Activated naive CD4-positive, alpha-beta T cell treated with anti-CD3 and anti-CD28 coated beads, Interleukin-2, amount 50 U/mL, for 16 hours (primary cell): Measurements from ENCODE around the gene CALHM1.
"Not testable (repeated sequence)": the region's sequence is repeated elsewhere in the genome, so short reads cannot be mapped to it uniquely, and the experiment has no call there.

Experiments used
- DNase-seq: peaks from one replicate; pipeline ENCODE4 v3.0.0-alpha.2; 2020

The CALHM1 gene

DNA sequence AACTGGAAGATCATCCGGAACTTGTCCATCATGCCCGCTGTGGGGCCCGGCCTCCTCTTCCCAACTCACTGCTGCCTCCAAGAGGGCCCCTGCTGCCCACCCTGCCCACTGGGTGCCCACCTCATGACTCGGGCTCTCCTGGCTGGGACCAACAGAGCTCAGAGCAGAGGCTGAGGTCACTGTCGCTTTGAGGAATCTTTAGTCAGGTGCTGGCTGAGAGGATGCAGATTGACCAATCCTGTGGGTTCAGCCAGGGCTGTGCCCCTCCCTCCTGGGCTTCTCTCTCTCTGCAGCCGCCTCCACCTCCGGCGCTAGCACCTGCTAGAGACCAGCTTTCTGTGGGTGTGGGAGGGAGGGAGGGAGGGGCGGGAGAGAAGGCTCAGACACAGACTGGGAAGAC lies at the start of gene CALHM1:
TSS of gene CALHM1 (minus strand) at position 181 of the 400 bp plus-strand sequence. CDS start at position 32, 149 bp downstream.
- no peak for DNase-seq

DNA sequence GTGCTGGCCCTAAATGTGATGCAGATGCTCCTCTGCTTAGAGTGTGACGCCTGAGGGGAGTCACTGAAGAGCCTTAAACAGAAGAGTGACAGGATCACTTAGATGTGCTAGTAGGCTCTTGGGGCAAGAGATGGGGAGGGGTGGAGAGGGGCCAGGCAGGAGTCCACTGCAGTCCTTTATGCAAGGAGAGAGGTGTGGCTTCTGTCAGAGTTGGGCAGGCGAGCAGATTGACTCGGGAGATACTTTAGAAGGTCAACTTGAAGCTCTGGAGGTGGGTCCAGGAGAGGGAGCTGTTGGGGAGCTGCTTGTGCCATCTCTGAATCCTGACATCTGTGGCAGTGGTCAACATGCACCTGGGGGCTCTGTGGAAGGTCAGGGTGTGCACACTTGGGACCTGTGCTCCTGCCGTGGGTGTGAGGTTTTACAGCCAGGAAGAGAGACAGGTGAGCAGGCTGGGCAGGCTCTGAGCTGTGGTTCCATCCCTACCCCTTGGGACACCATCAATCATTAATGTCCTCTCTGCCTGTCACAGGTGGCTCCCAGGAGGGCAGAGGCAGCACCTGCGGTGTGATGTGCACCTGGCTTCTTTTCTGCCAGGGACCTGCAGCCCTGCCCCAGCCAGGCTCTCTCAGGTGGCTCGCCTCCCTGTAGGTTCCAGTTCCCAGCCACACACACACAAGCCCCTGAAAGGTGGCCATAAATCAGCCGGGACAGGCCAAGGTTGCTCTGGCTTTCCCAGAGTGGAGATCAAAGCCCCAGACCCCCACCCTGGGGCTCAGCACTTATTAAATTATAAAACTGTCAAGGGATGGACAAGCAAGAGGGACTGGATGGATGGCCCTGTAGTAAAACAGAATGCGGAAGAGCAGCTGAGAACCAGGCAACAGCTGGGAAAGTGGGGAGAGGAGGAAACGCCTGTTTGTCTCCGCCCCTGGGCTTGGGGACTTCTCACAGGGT lies 48.8 kb upstream of the CALHM1 start:
- DNase-seq: no peak

- DNase-seq: no peak
These were observed 47.4 kb upstream of the CALHM1 start for GRCh38 chr10:103506061-103506460.

DNA sequence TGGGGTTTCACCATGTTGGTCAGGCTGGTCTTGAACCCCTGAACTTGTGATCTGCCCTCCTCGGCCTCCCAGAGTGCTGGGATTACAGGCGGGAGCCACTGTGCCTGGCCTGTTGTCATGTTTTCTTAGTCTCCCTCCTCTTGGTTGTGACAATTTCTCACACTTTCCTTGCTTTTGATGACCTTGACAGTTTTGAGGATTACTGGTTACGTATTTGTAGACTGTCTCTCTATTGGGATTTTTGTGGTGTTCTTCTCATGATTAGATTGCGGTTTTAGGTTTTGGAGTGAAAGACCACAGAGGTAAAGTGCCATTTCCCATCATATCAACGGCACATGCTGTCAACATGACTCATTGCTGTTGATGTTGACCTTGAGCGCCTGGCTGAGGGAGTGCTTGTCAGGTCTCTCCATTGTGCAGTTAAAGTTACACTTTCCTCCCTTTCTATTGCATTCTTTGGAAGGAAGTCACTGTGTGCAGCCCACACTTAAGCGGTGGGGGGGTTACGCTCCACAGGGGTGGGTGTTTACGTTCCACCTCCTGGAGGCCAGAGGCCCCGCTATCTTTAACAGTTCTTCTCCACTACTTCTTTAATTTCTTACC lies 45.6 kb upstream of the CALHM1 start:
- no peak for DNase-seq

DNA sequence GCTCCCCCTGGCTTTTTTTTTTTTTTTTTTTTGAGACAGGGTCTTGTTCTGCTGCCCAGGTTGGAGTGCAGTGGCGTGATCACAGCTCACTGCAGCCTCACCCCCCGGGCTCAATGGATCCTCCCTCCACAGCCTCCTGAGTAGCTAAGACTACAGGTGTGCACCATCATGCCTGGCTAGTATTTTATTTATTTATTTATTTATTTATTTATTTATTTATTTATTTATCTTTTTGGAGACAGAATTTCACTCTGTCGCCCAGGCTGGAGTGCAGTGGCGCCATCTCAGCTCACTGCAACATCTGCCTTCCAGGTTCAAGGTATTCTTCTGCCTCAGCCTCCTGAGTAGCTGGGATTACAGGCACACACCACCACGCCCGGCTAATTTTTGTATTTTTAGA lies 45.1 kb upstream of the CALHM1 start:
- not testable (repeated sequence) for DNase-seq

- no peak for DNase-seq
These were observed 44.4 kb upstream of the CALHM1 start for GRCh38 chr10:103502849-103503660.

DNA sequence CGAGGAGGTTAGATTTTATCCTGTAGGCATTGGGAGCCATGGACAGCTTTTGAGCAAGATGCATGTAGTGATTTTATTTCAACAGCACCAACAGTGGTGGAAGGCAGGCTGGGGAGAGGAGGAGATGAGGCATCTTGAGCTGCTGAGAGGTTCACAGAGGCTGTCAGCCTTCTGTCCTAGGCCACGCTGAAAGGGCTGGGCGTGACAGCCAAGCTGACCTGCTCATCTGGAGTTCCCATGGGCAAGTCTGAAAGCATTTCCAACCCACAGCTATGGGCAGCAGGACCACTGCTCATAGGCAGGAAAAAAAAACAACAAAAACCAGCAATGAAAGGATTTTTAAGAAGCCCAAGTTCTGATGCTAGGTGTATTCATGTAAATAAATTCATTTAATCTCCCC lies 42.5 kb upstream of the CALHM1 start:
- no peak for DNase-seq

DNA sequence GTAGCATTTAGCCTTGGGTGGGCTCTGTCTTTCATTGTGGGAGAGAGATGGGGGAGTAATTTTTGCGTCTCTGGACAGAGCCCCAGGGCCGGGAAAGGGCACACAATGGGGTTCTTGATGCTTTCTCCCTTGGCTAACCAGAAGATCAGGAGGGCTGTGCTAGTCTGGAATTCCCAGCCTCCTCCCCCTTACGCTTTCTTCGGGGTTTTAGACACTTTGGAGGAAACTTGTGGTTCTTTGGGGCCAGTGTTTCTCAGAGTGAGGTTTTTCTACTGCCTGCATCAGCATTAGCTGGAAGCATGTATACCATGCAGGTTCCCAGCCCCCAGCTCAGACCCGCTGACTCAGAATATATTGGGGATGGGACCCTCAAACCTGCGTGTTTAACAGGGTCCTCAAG lies 41.8 kb upstream of the CALHM1 start:
- DNase-seq: no peak

DNA sequence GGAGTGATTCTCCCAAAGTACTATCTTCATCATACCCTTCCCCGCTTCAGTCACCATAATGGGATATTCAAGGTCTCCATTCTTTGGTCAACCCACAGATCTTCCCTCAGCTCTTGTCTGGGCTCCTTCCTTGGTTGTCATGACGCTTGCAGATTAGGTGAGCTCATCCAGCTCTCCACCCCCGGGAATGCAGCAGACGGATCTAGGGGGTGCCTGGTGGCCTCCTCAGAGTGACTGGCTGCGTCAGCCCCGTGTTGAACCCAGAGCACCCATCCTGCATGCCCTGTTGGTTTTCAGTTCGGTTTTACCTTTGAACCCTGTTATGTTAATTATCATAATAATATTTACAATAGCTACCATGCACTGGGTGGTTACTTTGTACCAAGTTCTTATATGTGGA lies 41.2 kb upstream of the CALHM1 start:
- DNase-seq: no peak

DNA sequence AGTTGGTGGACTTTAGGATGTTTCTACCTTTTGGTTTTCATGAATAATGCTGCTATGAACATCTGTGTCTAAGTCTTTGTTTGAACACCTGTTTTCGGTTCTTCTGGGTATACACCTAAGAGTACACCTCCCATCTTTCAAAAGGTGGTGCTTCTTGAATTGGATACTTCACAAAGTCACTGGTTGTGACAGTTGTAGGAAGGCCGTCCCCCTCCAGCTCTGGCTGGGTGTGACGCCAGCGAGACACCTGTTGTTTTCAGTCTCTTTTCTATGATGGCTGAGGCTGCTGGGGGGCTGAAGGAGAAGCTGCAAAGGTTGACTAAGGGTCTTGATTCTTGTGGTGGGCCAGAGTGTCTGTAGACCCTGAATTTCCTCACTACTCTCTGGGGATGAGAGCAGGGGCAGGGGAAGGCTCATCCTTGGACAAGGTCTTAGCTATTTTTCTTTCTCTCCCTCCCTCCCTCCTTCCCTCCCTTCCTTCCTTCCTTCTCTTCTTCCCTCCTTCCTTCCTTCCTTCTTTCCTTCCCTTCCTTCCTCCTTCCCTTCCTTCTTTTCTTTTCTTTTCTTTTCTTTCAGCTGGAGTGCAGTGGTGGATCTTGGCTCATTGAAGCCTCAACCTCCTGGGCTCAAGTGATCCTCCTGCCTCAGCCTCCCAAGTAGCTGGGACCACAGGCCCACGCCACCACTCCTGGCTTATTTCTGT lies 40.4 kb upstream of the CALHM1 start:
- DNase-seq: no peak

- DNase-seq: no peak
These were observed 38.6 kb upstream of the CALHM1 start for GRCh38 chr10:103497161-103497915.

GRCh38 chr10:103495321-103495720 lies 36.6 kb upstream of the CALHM1 start:
- no peak for DNase-seq

DNA sequence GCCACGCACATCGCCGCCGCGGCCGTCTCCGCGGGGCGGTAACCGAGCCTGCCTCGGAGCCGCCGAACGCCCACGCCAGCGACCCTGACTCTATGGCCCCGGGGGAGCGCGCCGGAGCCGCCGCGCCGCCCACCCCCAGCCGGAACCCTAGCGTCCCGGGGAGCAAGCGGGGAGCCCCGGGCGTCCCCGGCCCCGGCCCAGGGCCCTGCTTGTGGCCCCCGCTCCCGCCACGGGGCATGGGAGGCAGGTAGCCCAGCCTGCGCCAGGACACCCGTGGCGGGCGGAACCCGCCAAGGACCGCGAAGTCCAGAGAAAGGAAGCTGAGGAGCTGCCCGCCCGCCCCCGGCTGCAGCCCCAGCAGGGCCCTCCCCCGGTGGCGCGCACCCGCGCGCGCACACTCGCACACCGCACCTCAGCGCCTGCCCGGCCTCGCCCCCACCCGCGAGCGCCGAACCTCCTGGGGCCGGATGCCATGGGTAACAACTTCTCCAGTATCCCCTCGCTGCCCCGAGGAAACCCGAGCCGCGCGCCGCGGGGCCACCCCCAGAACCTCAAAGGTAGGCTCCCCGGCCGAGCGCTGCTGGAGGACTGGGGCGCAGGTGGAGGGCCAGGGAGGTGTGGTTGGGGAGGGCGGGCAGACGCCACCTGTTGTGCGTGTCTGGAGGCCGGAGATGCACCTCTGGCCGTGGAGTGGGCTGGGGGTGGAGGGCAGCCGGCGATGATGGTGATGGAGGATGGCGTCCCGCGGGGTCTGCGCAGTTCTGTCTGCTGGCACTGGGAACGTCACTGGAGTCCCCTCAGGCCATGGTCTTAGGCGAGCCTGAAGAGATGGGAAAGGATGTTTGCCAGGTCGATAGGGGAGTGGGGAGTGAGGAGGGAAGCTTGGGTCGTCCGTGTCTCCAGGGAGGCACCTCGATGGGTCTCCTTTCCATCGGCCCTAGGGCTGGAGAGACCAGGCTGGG lies 35.5 kb upstream of the CALHM1 start:
- peak; percentile 21 for DNase-seq

DNA sequence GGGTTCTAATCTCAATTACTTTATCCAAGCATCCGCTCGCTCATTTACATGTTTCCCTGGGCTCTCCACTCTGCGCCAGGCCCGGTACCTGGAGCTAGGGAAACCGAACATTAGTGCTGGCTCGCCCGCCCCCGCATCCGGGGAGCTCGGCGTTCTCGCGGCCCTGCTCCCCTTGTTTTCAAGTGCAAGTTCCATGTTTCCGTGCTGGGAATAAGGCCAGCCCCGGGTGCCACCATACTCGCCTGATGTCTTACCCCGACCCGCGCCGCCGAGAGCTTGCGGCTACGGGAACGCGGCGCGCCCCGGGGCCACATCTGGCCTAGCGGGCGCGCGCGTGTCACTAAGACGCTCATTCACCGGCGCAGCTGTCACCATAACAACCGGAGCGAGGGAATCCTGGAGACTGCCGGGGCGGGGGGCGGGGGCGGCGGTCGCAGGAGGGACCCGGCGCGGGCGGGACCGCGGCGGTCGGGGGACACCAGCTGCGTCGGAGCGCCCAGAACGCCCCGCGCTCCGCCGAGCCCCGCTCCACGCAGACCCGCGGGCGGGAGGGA lies 34.7 kb upstream of the CALHM1 start, which contains the start of gene NEURL1:
TSS of gene NEURL1 (plus strand) at position 344 of the 554 bp plus-strand sequence. CDS start 683 bp downstream, outside the sequence.
- peak; percentile 21 for DNase-seq

DNA sequence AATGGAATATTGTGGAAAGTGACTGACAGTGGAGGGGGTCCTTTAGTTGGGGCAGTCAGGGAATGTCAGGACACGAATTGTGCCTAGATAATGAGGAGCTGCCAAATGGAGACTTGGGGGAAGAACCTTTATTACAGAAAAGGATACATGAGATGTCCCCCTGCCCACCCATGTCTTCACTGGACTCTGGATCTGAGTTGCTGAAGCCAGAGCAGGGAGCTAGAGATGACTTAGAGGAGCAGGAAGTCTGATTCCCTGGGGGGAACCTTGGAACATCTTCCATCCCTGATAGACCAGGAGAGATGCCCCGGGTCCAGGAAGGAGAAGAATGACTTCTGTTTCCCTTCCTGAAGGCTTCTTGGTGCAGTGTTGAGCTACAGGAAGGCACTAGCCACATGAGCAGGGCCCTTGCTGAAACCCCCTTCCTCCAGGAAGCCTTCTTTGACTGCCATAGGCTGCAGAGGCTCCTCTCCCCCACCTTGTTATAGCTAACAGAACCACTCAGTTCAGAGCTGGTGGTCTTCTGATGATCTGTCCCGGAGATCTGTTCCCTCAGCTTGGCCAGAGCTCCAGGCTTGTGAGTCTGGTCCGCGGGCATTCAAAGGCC lies 34.1 kb upstream of the CALHM1 start:
- no peak for DNase-seq

DNA sequence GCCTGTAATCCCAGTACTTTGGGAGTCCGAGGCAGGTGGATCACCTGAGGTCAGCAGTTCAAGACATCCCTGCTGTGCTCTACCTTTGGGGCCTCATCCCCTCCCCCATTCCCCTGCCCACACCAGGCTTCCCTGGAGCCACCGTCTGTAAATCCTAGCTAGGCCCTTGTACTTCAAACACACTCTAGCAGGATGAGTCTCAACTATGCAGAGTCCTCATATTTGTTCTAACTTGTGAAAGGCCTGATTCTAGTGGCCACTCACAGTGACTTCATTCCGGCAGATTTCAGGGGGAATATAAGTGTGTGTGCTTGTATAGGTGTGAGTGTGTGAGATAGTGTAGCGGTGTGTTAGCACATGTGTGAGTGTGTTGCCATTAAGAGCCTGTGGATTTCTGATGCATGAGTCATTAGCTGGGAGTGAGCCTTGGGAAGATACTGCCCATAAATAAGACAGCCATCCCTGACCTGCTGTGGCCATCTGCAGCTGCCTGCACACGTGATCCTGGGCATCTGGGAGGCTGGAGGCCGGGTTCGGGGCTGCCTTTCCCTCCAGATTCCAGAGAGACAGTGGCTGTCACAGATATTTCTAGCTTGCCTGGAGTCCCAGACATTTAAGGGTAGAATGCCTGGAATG lies 33.1 kb upstream of the CALHM1 start:
- no peak for DNase-seq

DNA sequence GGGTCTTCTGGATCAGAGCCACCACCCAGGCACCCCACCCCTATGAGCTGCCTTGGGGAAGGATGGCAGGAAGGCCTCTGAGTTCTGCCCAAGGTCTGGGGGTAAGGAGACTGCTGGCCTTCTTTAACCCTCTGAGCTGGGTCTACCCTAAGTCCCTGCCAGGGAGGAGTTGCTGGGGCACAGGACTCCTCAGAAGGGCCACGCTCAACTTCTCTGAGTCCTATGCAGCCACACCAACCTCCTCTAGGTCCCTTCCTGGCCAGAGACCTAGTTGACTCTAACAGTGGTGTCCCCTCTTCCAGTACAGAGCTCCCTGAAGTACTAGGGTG lies 32.2 kb upstream of the CALHM1 start:
- no peak for DNase-seq

- no peak for DNase-seq
These were observed 28.7 kb upstream of the CALHM1 start for GRCh38 chr10:103487410-103487708.

DNA sequence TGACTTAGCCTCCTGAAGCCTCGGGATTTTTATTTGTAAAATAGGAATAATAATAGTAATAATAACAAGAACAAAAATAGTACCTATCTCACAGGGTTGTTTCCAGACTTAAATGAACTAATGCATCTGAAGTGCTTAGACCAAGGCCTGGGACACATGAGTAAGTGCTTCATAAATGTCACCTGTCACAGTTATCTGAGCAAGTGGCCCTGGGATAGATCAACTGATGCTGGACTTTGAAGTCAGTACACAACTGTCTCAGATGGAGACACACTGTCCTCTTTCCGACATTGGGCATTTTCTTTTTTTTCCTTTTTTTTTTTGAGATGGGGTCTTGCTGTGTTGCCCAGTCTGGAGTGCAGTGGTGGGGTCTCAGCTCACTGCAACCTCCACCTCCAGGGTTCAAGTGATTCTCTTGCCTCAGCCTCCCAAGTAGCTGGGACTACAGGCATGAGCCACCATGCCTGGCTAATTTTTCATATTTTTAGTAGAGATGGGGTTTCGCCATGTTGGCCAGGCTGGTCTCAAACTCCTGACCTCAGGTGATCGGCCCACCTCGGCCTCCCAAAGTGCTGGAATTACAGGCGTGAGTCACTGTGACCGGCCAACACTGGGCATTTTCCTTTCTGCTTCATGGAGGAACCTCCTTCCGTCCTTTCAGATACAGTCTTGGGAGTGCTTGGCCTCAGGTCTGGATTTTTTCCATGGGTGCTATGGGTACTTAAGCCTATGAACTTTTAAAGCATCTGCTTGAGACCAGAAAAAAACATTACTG lies 28.1 kb upstream of the CALHM1 start:
- not testable (repeated sequence) for DNase-seq
